Left renal cortex interstitium (tissue), 4 donors: ENCODE data around the gene TEAD1. TPM values are rescaled to one million over a fixed set of nuclear protein-coding genes. Genes with fewer than 3 reads are reported as not detected.

Experiments
- DNase-seq, 4 donors: peaks; one replicate each; pipeline ENCODE4 v3.0.0-alpha.2; 2013; ENCODE audit warnings: low read depth in 4 of 4, low spot score in 2 of 4, missing footprints in 1 of 4
- polyA plus RNA-seq, 4 donors: library from polyadenylated mRNA; unstranded; fragments of 120-200 nt; gene quantifications; one replicate each; pipeline ENCODE4 v1.2.1, GENCODE V29; 2013; ENCODE audit not compliant: insufficient read length in 4 of 4

The TEAD1 gene
- polyA plus RNA-seq, 4 donors, result 77.4 to 91.7 (median 86.5) TPM

GRCh38 chr11:12784987-12785386 is 110.8 kb downstream of the TEAD1 start:
- DNase-seq, result no peak

- DNase-seq, result no peak
These were observed 111.7 kb downstream of the TEAD1 start for GRCh38 chr11:12785901-12786300.

GRCh38 chr11:12786450-12786849 is 112.2 kb downstream of the TEAD1 start:
- DNase-seq, result no peak

- DNase-seq, result no peak
These were observed 112.7 kb downstream of the TEAD1 start for GRCh38 chr11:12786891-12787290.

- DNase-seq, result no peak
These were observed 113.6 kb downstream of the TEAD1 start for GRCh38 chr11:12787847-12788246.

- no peak for DNase-seq
These were observed 114.8 kb downstream of the TEAD1 start for GRCh38 chr11:12789054-12789453.

- no peak for DNase-seq
These were observed 115.5 kb downstream of the TEAD1 start for GRCh38 chr11:12789596-12790215.

GRCh38 chr11:12790861-12791616 is 116.8 kb downstream of the TEAD1 start:
- DNase-seq, result no peak

GRCh38 chr11:12792018-12792417 is 117.8 kb downstream of the TEAD1 start:
- DNase-seq, result no peak

- DNase-seq, result no peak
These were observed 118.4 kb downstream of the TEAD1 start for GRCh38 chr11:12792590-12792989.

GRCh38 chr11:12793065-12793464 is 118.8 kb downstream of the TEAD1 start:
- no peak for DNase-seq

- DNase-seq, result no peak
These were observed 119.3 kb downstream of the TEAD1 start for GRCh38 chr11:12793506-12793905.

- no peak for DNase-seq
These were observed 120.5 kb downstream of the TEAD1 start for GRCh38 chr11:12794576-12795230.

- no peak for DNase-seq
These were observed 123.8 kb downstream of the TEAD1 start for GRCh38 chr11:12797996-12798395.

GRCh38 chr11:12798609-12799011 is 124.4 kb downstream of the TEAD1 start:
- no peak for DNase-seq

GRCh38 chr11:12799334-12799835 is 125.2 kb downstream of the TEAD1 start:
- DNase-seq, result no peak

GRCh38 chr11:12800032-12800671 is 125.9 kb downstream of the TEAD1 start:
- peak in 1 of 4 donors; percentile 49 for DNase-seq

- DNase-seq, result no peak
These were observed 126.7 kb downstream of the TEAD1 start for GRCh38 chr11:12800871-12801270.

GRCh38 chr11:12801976-12802375 is 127.8 kb downstream of the TEAD1 start:
- DNase-seq, result no peak

GRCh38 chr11:12802418-12803085 is 128.3 kb downstream of the TEAD1 start:
- peak in 1 of 4 donors; percentile 71 for DNase-seq
